Activated CD4-positive, alpha-beta T cell treated with anti-CD3 and anti-CD28 coated beads, Interleukin-2, amount 10 ng/mL, durations not matched to agents 24 days and 14 days (primary cell): ENCODE data around the gene TUBB4B. TPM values are rescaled to one million over a fixed set of nuclear protein-coding genes. Genes with fewer than 3 reads are reported as not detected.

Experiments used
- DNase-seq: peaks from one replicate; pipeline ENCODE4 v3.0.0; 2022
- H3K27ac Mint-ChIP-seq: one replicate; pipeline ENCODE4 v1.8.0; 2022; ENCODE audit warnings: mild to moderate bottlenecking, mixed read lengths
- H3K27me3 Mint-ChIP-seq: one replicate; pipeline ENCODE4 v1.8.0; 2022; ENCODE audit warnings: mixed read lengths
- H3K36me3 Mint-ChIP-seq: one replicate; pipeline ENCODE4 v1.8.0; 2022; ENCODE audit warnings: low read depth, mild to moderate bottlenecking, mixed read lengths
- H3K4me1 Mint-ChIP-seq: one replicate; pipeline ENCODE4 v1.8.0; 2021; ENCODE audit warnings: mixed read lengths
- H3K4me3 Mint-ChIP-seq: one replicate; pipeline ENCODE4 v1.8.0; 2022; ENCODE audit warnings: mild to moderate bottlenecking, moderate library complexity, mixed read lengths
- H3K9me3 Mint-ChIP-seq: one replicate; pipeline ENCODE4 v1.8.0; 2021; ENCODE audit warnings: mixed read lengths
- intact Hi-C: fragments of 100-400 bp; cut with micrococcal nuclease; formaldehyde crosslinking; loops from one replicate; pipeline ENCODE4 v1.15.1; 2023
- total RNA-seq: library from RNA; stranded (reverse); gene quantifications from 2 replicates; pipeline ENCODE4 v1.2.3, GENCODE V29; 2022

Gene TUBB4B
- total RNA-seq, 1 donor from 2014 or later: 299 TPM

DNA sequence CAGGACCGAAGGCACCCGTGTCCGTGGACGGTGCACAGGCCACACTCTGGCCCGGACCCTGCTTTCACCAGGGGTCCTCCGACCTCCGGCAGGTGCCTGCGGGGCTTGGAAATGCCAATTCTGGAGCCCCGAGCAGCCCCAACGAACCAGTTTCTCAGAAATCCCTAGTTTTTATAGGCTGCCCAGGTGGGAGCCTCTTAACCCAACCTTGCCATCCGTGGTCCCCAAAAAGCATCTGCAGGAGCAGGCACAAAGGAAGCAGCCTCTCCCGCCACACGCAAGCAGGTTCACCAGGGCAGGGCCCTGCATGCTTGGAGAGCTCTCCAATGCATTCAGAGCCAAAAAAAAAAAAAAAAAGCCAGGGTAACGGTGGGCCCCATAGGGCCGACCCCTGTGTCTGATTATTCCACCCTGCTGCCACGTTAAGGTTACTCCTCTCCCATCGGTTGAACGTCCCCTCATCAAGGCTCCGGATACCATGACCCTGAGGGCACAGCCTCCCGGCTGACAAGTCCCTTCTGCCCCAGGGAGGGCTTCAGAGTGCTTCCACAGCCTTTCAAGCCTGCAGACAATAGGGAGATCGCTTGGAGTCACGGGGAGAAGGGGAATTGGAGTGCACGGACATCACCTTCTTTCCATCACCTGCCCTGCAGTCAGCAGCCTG is 39.8 kb upstream of the TUBB4B start:
- Mint-ChIP-seq H3K27me3 (peaks cover 2% of the 10 kb centered on the region), H3K4me1 (peaks cover 17% of the 10 kb centered on the region), H3K36me3 (peaks cover 9% of the 10 kb centered on the region), H3K9me3 (no peaks in the 10 kb centered on the region), H3K4me3 (peak overlapping the region; percentile 87), H3K27ac (peak overlapping the region; percentile 65)
- intact Hi-C loops: loop anchor here (2.0 to 5.0 kb wide), 2 partner anchors 41 to 73 kb away; partner anchors contain the start of gene TUBB4B
- DNase-seq: no peak

DNA sequence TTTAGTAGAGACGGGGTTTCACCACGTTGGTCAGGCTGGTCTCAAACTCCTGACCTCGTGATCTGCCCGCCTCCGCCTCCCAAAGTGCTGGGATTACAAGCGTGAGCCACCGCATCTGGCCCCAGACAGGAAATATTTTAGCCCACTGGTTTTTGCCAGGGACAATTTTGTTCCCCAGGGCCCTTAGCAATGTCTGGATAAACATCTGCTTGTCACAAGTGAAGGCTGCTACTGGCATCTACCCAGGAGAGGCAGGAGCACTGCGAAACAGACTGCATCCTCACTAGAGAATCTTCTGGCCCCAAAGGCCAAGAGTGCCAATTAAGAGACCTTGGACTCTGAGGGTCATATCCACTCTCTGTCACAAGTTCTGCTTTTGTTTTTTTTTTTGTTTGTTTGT is 38.1 kb upstream of the TUBB4B start:
- Mint-ChIP-seq H3K9me3 (no peaks in the 10 kb centered on the region), H3K36me3 (peaks cover 17% of the 10 kb centered on the region), H3K27me3 (peaks cover 2% of the 10 kb centered on the region), H3K27ac (no peak overlapping the region), H3K4me3 (no peak overlapping the region), H3K4me1 (peaks cover 30% of the 10 kb centered on the region)
- no peak for DNase-seq
- intact Hi-C loops: loop anchor here (5.0 kb wide), 1 partner anchor 39 kb away; the partner anchor contains the start of gene TUBB4B

- DNase-seq: no peak
- H3K4me1 Mint-ChIP-seq: peaks cover 30% of the 10 kb centered on the region
- H3K27me3 Mint-ChIP-seq: no peaks in the 10 kb centered on the region
- peak overlapping the region; percentile 91 for H3K27ac Mint-ChIP-seq
- no peaks in the 10 kb centered on the region for H3K9me3 Mint-ChIP-seq
- peak overlapping the region; percentile 94 for H3K4me3 Mint-ChIP-seq
- intact Hi-C loops: loop anchor here (1.0 to 5.0 kb wide), 4 partner anchors 16 to 75 kb away; partner anchors contain the start of genes ANAPC2, SSNA1 and TUBB4B
- peaks cover 24% of the 10 kb centered on the region for H3K36me3 Mint-ChIP-seq
Observed at GRCh38 chr9:137204731-137205125, 36.4 kb upstream of the TUBB4B start.

GRCh38 chr9:137205126-137206069 is 35.7 kb upstream of the TUBB4B start, which contains the start of the genes NDOR1 and TMEM203:
TSS of gene NDOR1 (plus strand) at chr9:137205700. CDS start at chr9:137205778, 78 bp downstream.
TSS of gene TMEM203 (minus strand) at chr9:137205648. CDS start at chr9:137205414, 234 bp downstream.
- Mint-ChIP-seq H3K9me3 (no peaks in the 10 kb centered on the region), H3K27ac (peak within 1 kb of the TSS; percentile 93), H3K4me1 (peaks cover 30% of the 10 kb centered on the region), H3K27me3 (no peaks in the 10 kb centered on the region), H3K4me3 (peak within 1 kb of the TSS; percentile 94), H3K36me3 (peaks cover 26% of the 10 kb centered on the region)
- DNase-seq: peak; percentile 99
- intact Hi-C loops: loop anchor here (1.0 kb wide), 3 partner anchors 17 to 76 kb away; partner anchors contain the start of genes ANAPC2 and SSNA1

- no peak for DNase-seq
- H3K9me3 Mint-ChIP-seq: no peaks in the 10 kb centered on the region
- no peaks in the 10 kb centered on the region for H3K27me3 Mint-ChIP-seq
- peak overlapping the region; percentile 94 for H3K4me3 Mint-ChIP-seq
- intact Hi-C loops: no loop called here
- H3K4me1 Mint-ChIP-seq: peaks cover 28% of the 10 kb centered on the region
- peak overlapping the region; percentile 93 for H3K27ac Mint-ChIP-seq
- peaks cover 26% of the 10 kb centered on the region for H3K36me3 Mint-ChIP-seq
Observed at GRCh38 chr9:137206602-137207001, 34.5 kb upstream of the TUBB4B start.

DNA sequence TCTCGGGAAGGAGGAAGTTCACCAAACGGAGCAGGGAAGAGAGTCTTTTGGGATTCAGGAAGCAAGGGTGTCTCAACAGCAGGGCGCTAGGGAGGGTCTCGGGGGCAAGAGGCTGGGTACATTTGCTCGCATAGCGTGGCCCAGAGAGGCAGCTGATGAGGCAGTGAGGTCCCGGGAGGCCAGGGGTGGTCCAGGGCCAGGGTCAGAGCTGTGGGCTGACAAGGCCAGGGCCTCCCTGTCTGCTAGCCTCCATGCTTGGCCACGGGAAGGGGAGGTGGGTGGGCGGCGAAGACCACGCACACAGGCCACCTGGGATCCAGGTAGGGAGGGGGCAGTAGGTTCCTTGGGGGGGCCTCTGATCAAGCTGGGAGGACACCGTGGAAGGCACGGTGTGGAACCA is 29.6 kb upstream of the TUBB4B start:
- Mint-ChIP-seq H3K4me1 (peaks cover 11% of the 10 kb centered on the region), H3K36me3 (peaks cover 21% of the 10 kb centered on the region), H3K4me3 (no peak overlapping the region), H3K27me3 (no peaks in the 10 kb centered on the region), H3K9me3 (no peaks in the 10 kb centered on the region), H3K27ac (no peak overlapping the region)
- no peak for DNase-seq
- intact Hi-C loops: no loop called here

DNA sequence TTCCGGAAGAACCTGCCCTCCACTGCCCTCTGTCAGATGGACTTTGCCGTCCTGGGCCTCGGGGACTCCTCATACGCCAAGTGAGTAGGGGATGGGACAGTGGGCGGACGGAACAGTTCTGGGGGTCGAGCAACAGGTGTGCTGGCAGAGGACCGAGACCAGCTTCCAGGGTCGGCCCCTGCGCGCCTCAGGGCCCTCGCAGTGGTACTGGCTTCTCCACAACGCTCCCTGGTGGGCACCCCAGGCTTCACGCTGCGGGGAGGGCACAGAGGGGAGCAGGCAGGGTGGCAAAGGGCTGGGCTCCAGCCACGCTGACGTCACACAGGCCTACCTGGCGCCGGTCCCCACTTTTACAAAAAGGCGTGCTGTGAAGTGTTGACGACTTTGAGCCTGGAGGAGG is 28.6 kb upstream of the TUBB4B start:
- no peak overlapping the region for H3K4me3 Mint-ChIP-seq
- peaks cover 16% of the 10 kb centered on the region for H3K36me3 Mint-ChIP-seq
- H3K4me1 Mint-ChIP-seq: peaks cover 1% of the 10 kb centered on the region
- intact Hi-C loops: no loop called here
- no peak for DNase-seq
- no peaks in the 10 kb centered on the region for H3K27me3 Mint-ChIP-seq
- no peak overlapping the region for H3K27ac Mint-ChIP-seq
- no peaks in the 10 kb centered on the region for H3K9me3 Mint-ChIP-seq

- no peaks in the 10 kb centered on the region for H3K4me1 Mint-ChIP-seq
- H3K27me3 Mint-ChIP-seq: no peaks in the 10 kb centered on the region
- H3K9me3 Mint-ChIP-seq: no peaks in the 10 kb centered on the region
- peaks cover 11% of the 10 kb centered on the region for H3K36me3 Mint-ChIP-seq
- no peak for DNase-seq
- H3K4me3 Mint-ChIP-seq: no peak overlapping the region
- no peak overlapping the region for H3K27ac Mint-ChIP-seq
- intact Hi-C loops: no loop called here
Observed at GRCh38 chr9:137213160-137214060, 27.7 kb upstream of the TUBB4B start.

GRCh38 chr9:137214620-137215019 is 26.5 kb upstream of the TUBB4B start:
- Mint-ChIP-seq H3K4me3 (no peak overlapping the region), H3K27me3 (no peaks in the 10 kb centered on the region), H3K4me1 (no peaks in the 10 kb centered on the region), H3K9me3 (no peaks in the 10 kb centered on the region), H3K27ac (no peak overlapping the region), H3K36me3 (peaks cover 6% of the 10 kb centered on the region)
- intact Hi-C loops: no loop called here
- DNase-seq: no peak

DNA sequence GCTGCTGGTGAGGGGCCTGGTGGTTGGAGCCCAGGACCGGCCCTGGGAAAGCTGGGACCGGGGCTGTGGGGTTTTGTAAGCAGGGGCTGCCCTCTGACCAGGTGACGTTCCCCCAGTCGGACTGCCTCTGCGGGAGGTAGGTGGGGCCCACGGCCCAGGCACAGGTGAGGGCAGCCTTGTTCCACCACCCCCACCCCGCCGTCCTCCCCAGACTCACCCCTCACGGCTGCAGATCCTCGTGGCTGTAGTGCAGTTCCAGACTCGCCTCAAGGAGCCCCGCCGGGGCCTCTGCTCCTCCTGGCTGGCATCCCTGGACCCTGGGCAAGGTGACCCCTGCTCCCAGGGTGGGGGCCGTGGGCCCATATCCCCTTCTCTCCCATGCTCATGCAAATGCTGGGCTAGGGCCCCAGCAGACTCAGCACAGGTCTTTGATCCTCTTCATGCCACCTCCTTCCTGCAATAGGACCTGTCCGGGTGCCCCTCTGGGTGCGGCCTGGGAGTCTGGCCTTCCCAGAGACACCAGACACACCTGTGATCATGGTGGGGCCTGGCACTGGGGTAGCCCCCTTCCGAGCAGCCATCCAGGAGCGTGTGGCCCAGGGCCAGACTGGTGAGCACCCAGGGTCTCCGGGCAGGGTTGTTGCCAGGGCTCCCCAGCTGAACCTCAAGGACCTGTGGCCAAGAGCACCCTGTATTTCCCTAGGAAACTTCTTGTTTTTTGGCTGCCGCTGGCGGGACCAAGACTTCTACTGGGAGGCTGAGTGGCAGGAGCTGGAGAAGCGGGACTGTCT is 25.7 kb upstream of the TUBB4B start:
- peaks cover 4% of the 10 kb centered on the region for H3K36me3 Mint-ChIP-seq

GRCh38 chr9:137216188-137216965 is 24.7 kb upstream of the TUBB4B start:
- Mint-ChIP-seq H3K27me3 (no peaks in the 10 kb centered on the region), H3K4me3 (no peak overlapping the region), H3K27ac (no peak overlapping the region), H3K36me3 (peaks cover 4% of the 10 kb centered on the region), H3K9me3 (no peaks in the 10 kb centered on the region), H3K4me1 (no peaks in the 10 kb centered on the region)
- no peak for DNase-seq
- intact Hi-C loops: no loop called here

More for the DNA sequence above, 25.7 kb upstream of the TUBB4B start:
- intact Hi-C loops: no loop called here
- Mint-ChIP-seq H3K27me3 (no peaks in the 10 kb centered on the region), H3K27ac (no peak overlapping the region), H3K4me3 (no peak overlapping the region), H3K4me1 (no peaks in the 10 kb centered on the region), H3K9me3 (no peaks in the 10 kb centered on the region)
- DNase-seq: no peak
